Panc1 (cell line): ENCODE data around the gene TRIP10. TPM values are rescaled to one million over a fixed set of nuclear protein-coding genes. Genes with fewer than 3 reads are reported as not detected.

Experiments
- ATAC-seq: fragments of 200-7000 bp; cut with Tn5 transposase; 2 replicates; pipeline ENCODE4 v1.9.1; 2020; ENCODE audit warnings: mild to moderate bottlenecking, moderate library complexity
- BruUV-seq: library from RNA; stranded (reverse); fragments of 400-500 nt; replicated peaks from 2 replicates; lab custom pipeline; 2021; lab: Mats Ljungman, UMichigan
- CTCF ChIA-PET: fragments of 300-600 bp; sonication (Branson Sonifier 250); formaldehyde crosslinking; loops from one replicate; lab custom pipeline; 2022; ENCODE audit warnings: antibody characterized with exemption; lab: Charles Lee
- POLR2A ChIA-PET: fragments of 300-600 bp; sonication (Branson Sonifier 250); formaldehyde crosslinking; loops from one replicate; lab custom pipeline; 2022; ENCODE audit warnings: antibody characterized with exemption; lab: Charles Lee
- DNase-seq: peaks from one replicate; pipeline ENCODE4 v3.0.0-alpha.2; 2010; ENCODE audit warnings: low read depth, low spot score
- H3K27ac ChIP-seq: 2 replicates; pipeline ENCODE4 v1.5.1; 2011; ENCODE audit warnings: mild to moderate bottlenecking, low read length, inconsistent platforms
- H3K27me3 ChIP-seq: fragments of 200-500 bp; sonication (Bioruptor generic); 2 replicates; pipeline ENCODE4 v1.6.0; 2014; ENCODE audit warnings: low read length, inconsistent platforms; ENCODE audit not compliant: control insufficient read depth, insufficient read depth
- H3K36me3 ChIP-seq: fragments of 200-500 bp; sonication (Bioruptor generic); 2 replicates; pipeline ENCODE4 v1.5.1; 2014; ENCODE audit warnings: inconsistent platforms, mild to moderate bottlenecking, low read length, moderate library complexity; ENCODE audit not compliant: control insufficient read depth, insufficient read depth
- H3K4me1 ChIP-seq: 2 replicates; pipeline ENCODE4 v1.5.1; 2011; ENCODE audit warnings: inconsistent platforms, mild to moderate bottlenecking, low read length, moderate library complexity; ENCODE audit not compliant: control insufficient read depth, insufficient read depth
- H3K4me3 ChIP-seq, 2 experiments: 2 replicates each; pipeline ENCODE4 v1.5.1; 2011 to 2012; ENCODE audit warnings: low read depth in 2 of 2, low read length in 2 of 2, mild to moderate bottlenecking in 2 of 2, inconsistent platforms in 1 of 2, moderate library complexity in 1 of 2
- H3K9me3 ChIP-seq: fragments of 200-500 bp; sonication (Bioruptor generic); 2 replicates; pipeline ENCODE4 v1.5.1; 2014; ENCODE audit warnings: low read depth, mild to moderate bottlenecking, inconsistent platforms, low read length, moderate library complexity; ENCODE audit not compliant: control insufficient read depth, insufficient read depth
- POLR2AphosphoS5 ChIP-seq: IDR thresholded peaks from 2 replicates; pipeline ENCODE4 v1.6.1; 2012; ENCODE audit warnings: mild to moderate bottlenecking, low read depth, low read length, moderate library complexity
- SIN3A ChIP-seq: IDR thresholded peaks from 2 replicates; pipeline ENCODE4 v1.6.1; 2012; ENCODE audit warnings: low read depth, mild to moderate bottlenecking, low read length, moderate library complexity, borderline replicate concordance; ENCODE audit not compliant: insufficient read depth
- TCF7L2 ChIP-seq: IDR thresholded peaks from 2 replicates; pipeline ENCODE4 v1.6.1; 2011; ENCODE audit warnings: mild to moderate bottlenecking, low read depth, low read length, inconsistent platforms
- in situ Hi-C: cut with HindIII; loops from 2 replicates; pipeline ENCODE4 v1.10.0; 2016; ENCODE audit warnings: low sequenced_read_pairs, low pct_unique_long_range_greater_than_20kb
- intact Hi-C: fragments of 100-400 bp; cut with micrococcal nuclease; formaldehyde crosslinking; loops from one replicate; pipeline ENCODE4 v1.10.0; 2022; ENCODE audit not compliant: unreplicated experiment
- total RNA-seq: library from RNA; stranded (reverse); gene quantifications from one replicate; pipeline ENCODE4 v1.2.1, GENCODE V29; 2021; ENCODE audit not compliant: unreplicated experiment
- TF ChIP-seq, protein P1 (sequence below), 2 experiments: IDR thresholded peaks; 2 replicates each; pipeline ENCODE4 v1.6.1; 2011 to 2012; ENCODE audit warnings: low read depth in 2 of 2, control low read depth in 1 of 2, low read length in 1 of 2, mild to moderate bottlenecking in 1 of 2, moderate library complexity in 1 of 2; ENCODE audit not compliant: insufficient read depth in 1 of 2
- TF ChIP-seq, protein P2 (sequence below): fragments of 450-650 bp; IDR thresholded peaks from 2 replicates; pipeline ENCODE4 v1.5.1; 2017; ENCODE audit warnings: mild to moderate bottlenecking

Gene TRIP10
- total RNA-seq, 1 experiment from 2014 or later = 115 TPM

DNA sequence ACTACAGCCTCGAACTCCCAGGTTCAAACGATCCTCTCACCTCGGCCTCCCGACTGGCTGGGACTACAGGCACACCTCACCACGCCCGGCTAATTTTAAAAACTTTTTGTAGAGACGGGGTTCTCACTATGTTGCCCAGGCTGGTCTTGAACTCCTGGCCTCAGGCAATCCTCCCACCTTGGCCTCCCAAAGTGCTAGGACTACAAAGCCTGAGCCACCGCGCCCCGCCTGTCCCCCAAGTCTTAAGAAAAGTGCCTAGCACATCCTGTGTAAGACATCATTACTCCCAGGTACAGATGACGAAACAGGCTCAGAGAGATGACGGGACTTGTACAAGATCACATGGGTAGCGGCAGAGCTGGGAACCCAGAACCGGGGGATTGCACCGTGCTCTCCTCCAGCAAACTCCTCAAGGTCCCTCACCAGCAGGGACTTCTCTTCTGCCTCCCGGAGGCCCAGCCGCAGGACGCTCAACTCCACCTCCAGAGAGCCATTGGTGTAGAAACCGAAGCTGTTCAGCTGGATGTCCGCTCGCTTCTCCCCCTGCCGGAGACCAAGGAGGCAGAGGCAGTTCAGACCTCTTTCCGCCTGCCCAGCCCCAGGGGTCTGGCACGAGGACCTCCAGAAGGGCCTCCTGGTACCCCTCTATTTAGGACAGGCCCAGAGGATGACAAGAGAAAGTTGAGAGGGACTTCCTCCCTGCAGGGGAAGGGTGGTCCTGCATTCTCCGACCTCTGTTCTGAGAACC is 3.1 kb upstream of the TRIP10 start:
- in situ Hi-C loops (no loop called here), intact Hi-C loops (no loop called here)
- DNase-seq (no peak), ATAC-seq (peak; percentile 35)
- peak overlapping the region; percentile 88 to 92 for H3K4me3 ChIP-seq
- no peaks in the 10 kb centered on the region for H3K27me3 ChIP-seq
- TF ChIP-seq, protein P1, sequence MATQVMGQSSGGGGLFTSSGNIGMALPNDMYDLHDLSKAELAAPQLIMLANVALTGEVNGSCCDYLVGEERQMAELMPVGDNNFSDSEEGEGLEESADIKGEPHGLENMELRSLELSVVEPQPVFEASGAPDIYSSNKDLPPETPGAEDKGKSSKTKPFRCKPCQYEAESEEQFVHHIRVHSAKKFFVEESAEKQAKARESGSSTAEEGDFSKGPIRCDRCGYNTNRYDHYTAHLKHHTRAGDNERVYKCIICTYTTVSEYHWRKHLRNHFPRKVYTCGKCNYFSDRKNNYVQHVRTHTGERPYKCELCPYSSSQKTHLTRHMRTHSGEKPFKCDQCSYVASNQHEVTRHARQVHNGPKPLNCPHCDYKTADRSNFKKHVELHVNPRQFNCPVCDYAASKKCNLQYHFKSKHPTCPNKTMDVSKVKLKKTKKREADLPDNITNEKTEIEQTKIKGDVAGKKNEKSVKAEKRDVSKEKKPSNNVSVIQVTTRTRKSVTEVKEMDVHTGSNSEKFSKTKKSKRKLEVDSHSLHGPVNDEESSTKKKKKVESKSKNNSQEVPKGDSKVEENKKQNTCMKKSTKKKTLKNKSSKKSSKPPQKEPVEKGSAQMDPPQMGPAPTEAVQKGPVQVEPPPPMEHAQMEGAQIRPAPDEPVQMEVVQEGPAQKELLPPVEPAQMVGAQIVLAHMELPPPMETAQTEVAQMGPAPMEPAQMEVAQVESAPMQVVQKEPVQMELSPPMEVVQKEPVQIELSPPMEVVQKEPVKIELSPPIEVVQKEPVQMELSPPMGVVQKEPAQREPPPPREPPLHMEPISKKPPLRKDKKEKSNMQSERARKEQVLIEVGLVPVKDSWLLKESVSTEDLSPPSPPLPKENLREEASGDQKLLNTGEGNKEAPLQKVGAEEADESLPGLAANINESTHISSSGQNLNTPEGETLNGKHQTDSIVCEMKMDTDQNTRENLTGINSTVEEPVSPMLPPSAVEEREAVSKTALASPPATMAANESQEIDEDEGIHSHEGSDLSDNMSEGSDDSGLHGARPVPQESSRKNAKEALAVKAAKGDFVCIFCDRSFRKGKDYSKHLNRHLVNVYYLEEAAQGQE (IDR thresholded peaks at IDR 0.05; ENCODE audit: insufficient read depth in 1 of 2, low read depth in 2 of 2, low read length in 1 of 2) = no peak
- TF ChIP-seq SIN3A (no peak), POLR2AphosphoS5 (no peak)
- TF ChIP-seq, protein P2, sequence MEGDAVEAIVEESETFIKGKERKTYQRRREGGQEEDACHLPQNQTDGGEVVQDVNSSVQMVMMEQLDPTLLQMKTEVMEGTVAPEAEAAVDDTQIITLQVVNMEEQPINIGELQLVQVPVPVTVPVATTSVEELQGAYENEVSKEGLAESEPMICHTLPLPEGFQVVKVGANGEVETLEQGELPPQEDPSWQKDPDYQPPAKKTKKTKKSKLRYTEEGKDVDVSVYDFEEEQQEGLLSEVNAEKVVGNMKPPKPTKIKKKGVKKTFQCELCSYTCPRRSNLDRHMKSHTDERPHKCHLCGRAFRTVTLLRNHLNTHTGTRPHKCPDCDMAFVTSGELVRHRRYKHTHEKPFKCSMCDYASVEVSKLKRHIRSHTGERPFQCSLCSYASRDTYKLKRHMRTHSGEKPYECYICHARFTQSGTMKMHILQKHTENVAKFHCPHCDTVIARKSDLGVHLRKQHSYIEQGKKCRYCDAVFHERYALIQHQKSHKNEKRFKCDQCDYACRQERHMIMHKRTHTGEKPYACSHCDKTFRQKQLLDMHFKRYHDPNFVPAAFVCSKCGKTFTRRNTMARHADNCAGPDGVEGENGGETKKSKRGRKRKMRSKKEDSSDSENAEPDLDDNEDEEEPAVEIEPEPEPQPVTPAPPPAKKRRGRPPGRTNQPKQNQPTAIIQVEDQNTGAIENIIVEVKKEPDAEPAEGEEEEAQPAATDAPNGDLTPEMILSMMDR = peak; percentile 71
- H3K36me3 ChIP-seq = no peaks in the 10 kb centered on the region; the same call in 1 of the 2 replicates
- ChIA-PET CTCF (interaction anchor here (1.0 kb wide), 1 partner anchor 219 kb away, joined by 4 read pairs; no protein-coding TSS in a partner anchor), POLR2A (no interaction called here)
- no peaks in the 10 kb centered on the region for H3K9me3 ChIP-seq
- H3K4me1 ChIP-seq = peaks cover 14% of the 10 kb centered on the region
- H3K27ac ChIP-seq = peak overlapping the region; percentile 76
- BruUV-seq = TSS peak; percentile 70

DNA sequence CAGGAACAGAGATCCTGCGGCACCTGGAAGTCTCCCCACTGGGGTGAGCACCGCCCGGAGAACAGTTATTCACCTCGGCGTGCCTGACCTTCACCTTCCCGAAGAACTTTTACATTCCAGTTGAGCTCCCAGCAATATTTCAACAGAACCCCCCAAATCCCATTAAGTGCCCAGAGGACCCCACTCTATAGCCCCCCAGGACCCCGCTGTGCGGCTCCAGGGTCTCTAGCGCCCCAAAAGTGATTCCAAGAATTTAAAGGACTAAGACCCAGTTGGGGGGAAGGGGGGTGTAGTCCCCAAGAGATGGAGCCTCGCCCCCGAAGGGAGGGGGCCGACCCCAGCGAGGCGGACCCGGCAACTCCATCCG is 2.6 kb upstream of the TRIP10 start:
- no peak for ATAC-seq
- no peaks in the 10 kb centered on the region; the same call in 1 of the 2 replicates for H3K36me3 ChIP-seq
- POLR2A ChIA-PET = interaction anchor here (0.5 kb wide), 1 partner anchor 47 kb away, joined by 12 read pairs; no protein-coding TSS in a partner anchor
- no TSS peak for BruUV-seq
- no peak for DNase-seq
- H3K9me3 ChIP-seq = no peaks in the 10 kb centered on the region
- intact Hi-C loops (no loop called here), in situ Hi-C loops (no loop called here)
- peak overlapping the region; percentile 76 for H3K27ac ChIP-seq
- peaks cover 14% of the 10 kb centered on the region for H3K4me1 ChIP-seq
- TF ChIP-seq TCF7L2 (no peak), SIN3A (no peak), POLR2AphosphoS5 (no peak)
- TF ChIP-seq, protein P1 (IDR thresholded peaks at IDR 0.05; ENCODE audit: insufficient read depth in 1 of 2, low read depth in 2 of 2, low read length in 1 of 2) = no peak
- TF ChIP-seq, protein P2 = no peak; the same call in 1 of the 2 replicates
- CTCF ChIA-PET = interaction anchor here (0.7 to 1.0 kb wide), 2 partner anchors 126 to 220 kb away, joined by 3 to 4 read pairs; no protein-coding TSS in a partner anchor
- H3K4me3 ChIP-seq = peak overlapping the region; percentile 88 to 92
- H3K27me3 ChIP-seq = no peaks in the 10 kb centered on the region
